ENCODE measurements around the gene ITGA2.

ITGA2 gene

GRCh38 chr5:52994266-52994665 is 5.1 kb downstream of the ITGA2 start:
- CTCF ChIA-PET: no interaction called here
- POLR2A ChIA-PET: no interaction called here
- DNase-seq (ENCODE audit: extremely low spot score): no peak
- TF ChIP-seq CTCF (IDR thresholded peaks at IDR 0.05; ENCODE audit: control extremely low read depth, extremely low read depth, low read depth, missing control alignments): no peak

GRCh38 chr5:52995095-52995494 is 5.9 kb downstream of the ITGA2 start:
- CTCF ChIA-PET: no interaction called here
- POLR2A ChIA-PET: no interaction called here
- no peak for TF ChIP-seq CTCF (IDR thresholded peaks at IDR 0.05; ENCODE audit: control extremely low read depth, extremely low read depth, low read depth, missing control alignments)
- no peak for DNase-seq (ENCODE audit: extremely low spot score)

- ChIA-PET CTCF (interaction anchor here (0.6 kb wide), 1 partner anchor 979 kb away, joined by 3 read pairs; no protein-coding TSS in a partner anchor), POLR2A (no interaction called here)
- TF ChIP-seq CTCF (IDR thresholded peaks at IDR 0.05; ENCODE audit: control extremely low read depth, extremely low read depth, low read depth, missing control alignments): no peak
- DNase-seq (ENCODE audit: extremely low spot score): no peak
Measured at GRCh38 chr5:52995914-52996313, 6.8 kb downstream of the ITGA2 start.

GRCh38 chr5:52996979-52997378 is 7.8 kb downstream of the ITGA2 start:
- TF ChIP-seq CTCF (IDR thresholded peaks at IDR 0.05; ENCODE audit: control extremely low read depth, extremely low read depth, low read depth, missing control alignments): no peak
- CTCF ChIA-PET: interaction anchor here (1.0 kb wide), 1 partner anchor 49 kb away, joined by 4 read pairs; no protein-coding TSS in a partner anchor
- POLR2A ChIA-PET: no interaction called here
- DNase-seq (ENCODE audit: extremely low spot score): no peak

- TF ChIP-seq CTCF (IDR thresholded peaks at IDR 0.05; ENCODE audit: control extremely low read depth, extremely low read depth, low read depth, missing control alignments): no peak
- POLR2A ChIA-PET: no interaction called here
- DNase-seq (ENCODE audit: extremely low spot score): no peak
- CTCF ChIA-PET: interaction anchor here (1.0 to 2.0 kb wide), 2 partner anchors 49 kb away, joined by 4 to 5 read pairs; no protein-coding TSS in a partner anchor
Measured at GRCh38 chr5:52997424-52997823, 8.3 kb downstream of the ITGA2 start.

GRCh38 chr5:52998552-52999313 is 9.6 kb downstream of the ITGA2 start:
- ChIA-PET POLR2A (no interaction called here), CTCF (interaction anchor here (0.8 to 2.0 kb wide), 3 partner anchors 8 to 50 kb away, joined by 3 to 5 read pairs (median 4); no protein-coding TSS in a partner anchor)
- TF ChIP-seq CTCF (IDR thresholded peaks at IDR 0.05; ENCODE audit: control extremely low read depth, extremely low read depth, low read depth, missing control alignments): no peak
- DNase-seq (ENCODE audit: extremely low spot score): no peak
